H1 (cell line): ENCODE data around the gene LTB4R. TPM values are rescaled to one million over a fixed set of nuclear protein-coding genes. Genes with fewer than 3 reads are reported as not detected.

Source experiments
- BACH1 ChIP-seq: IDR thresholded peaks from 2 replicates; pipeline ENCODE4 v1.6.1; 2012; ENCODE audit warnings: low read length, improper control_type of control experiment
- CHD7 ChIP-seq: fragments of 300-600 bp; sonication (generic); IDR thresholded peaks from 2 replicates; pipeline ENCODE4 v1.7.1; 2012; ENCODE audit warnings: low read length, moderate library complexity, mild to moderate bottlenecking, inconsistent platforms; ENCODE audit not compliant: insufficient replicate concordance
- EP300 ChIP-seq, 2 experiments: IDR thresholded peaks; 1 replicate in 1 of 2; 2 replicates in 1 of 2; pipeline ENCODE4 v1.6.1; 2011 to 2012; ENCODE audit warnings: low read depth in 2 of 2, low read length in 2 of 2, mild to moderate bottlenecking in 2 of 2, borderline replicate concordance in 1 of 2, inconsistent platforms in 1 of 2, moderate library complexity in 1 of 2
- JUN ChIP-seq: IDR thresholded peaks from 2 replicates; pipeline ENCODE4 v1.6.1; 2011; ENCODE audit warnings: low read depth, mild to moderate bottlenecking, improper control_type of control experiment, low read length
- polyA plus RNA-seq, 7 experiments: library from polyadenylated mRNA; depleted of rRNA in 3 of 7; stranded (reverse) in 5 of 7; unstranded in 2 of 7; fragments of >200 nt in 5 of 7; fragments of 200-250 nt in 2 of 7; gene quantifications; 1 replicate in 5 of 7; 2 replicates in 1 of 7; 4 replicates in 1 of 7; pipeline versions ENCODE4 v1.2.1 to v1.2.3, GENCODE V29; 2011 to 2013; ENCODE audit warnings: missing spikeins in 2 of 7, mixed read lengths in 2 of 7
- total RNA-seq: library from RNA; stranded (reverse); fragmentation: NEBNext Ultra II Directional; extraction: Animal tissue kit (Norgen Biotek cat#: 25700); gene quantifications from 2 replicates; pipeline ENCODE4 v1.2.1, GENCODE V29; 2021
- TF ChIP-seq, protein P1 (sequence below): IDR thresholded peaks from 2 replicates; pipeline ENCODE4 v1.6.1; 2012; ENCODE audit warnings: inconsistent platforms

LTB4R gene
- total and polyA plus RNA-seq, 2 of the 8 experiments (the other 6 are each of a cell fraction or from before 2014, with no cell fraction given) = 4.1 to 6.7 TPM

DNA sequence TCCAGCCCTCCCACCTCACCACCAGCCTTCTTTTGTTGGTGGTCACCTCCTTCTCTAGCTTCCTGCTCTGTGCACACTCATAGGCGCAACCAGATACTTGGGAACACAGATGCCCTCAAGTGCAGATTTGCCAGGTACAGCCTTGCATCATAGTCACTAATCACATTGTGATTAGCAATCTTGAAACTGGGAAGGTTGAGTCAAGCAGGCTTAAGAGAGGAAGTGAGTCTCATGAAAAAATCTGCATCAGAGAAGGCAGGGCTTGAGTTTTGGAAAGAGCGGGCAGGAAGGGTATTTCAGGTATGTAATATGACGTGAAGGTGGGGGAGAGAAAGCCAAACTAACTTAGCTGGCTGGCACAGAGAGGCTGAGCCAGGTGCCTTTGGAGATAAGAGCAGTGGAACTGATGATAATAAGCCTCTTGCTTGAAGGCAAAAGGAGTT is 37.2 kb upstream of the LTB4R start (continued):
- TF ChIP-seq CHD7 (no peak), EP300 (IDR thresholded peaks at IDR 0.05; ENCODE audit: borderline replicate concordance in 1 of 2, low read depth in 2 of 2, low read length in 2 of 2) (no peak), JUN (no peak), BACH1 (no peak)
- TF ChIP-seq, protein P1, sequence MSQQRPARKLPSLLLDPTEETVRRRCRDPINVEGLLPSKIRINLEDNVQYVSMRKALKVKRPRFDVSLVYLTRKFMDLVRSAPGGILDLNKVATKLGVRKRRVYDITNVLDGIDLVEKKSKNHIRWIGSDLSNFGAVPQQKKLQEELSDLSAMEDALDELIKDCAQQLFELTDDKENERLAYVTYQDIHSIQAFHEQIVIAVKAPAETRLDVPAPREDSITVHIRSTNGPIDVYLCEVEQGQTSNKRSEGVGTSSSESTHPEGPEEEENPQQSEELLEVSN = no peak
